Vagina (tissue), 2 donors: ENCODE data around the gene PATJ. TPM values are rescaled to one million over a fixed set of nuclear protein-coding genes. Genes with fewer than 3 reads are reported as not detected.

ENCODE experiments used
- DNase-seq, 2 donors: peaks; one replicate each; pipeline ENCODE4 v3.0.0-alpha.2; 2017; ENCODE audit errors: extremely low spot score in 2 of 2
- H3K27ac ChIP-seq: fragments of 200-600 bp; sonication (generic); one replicate; pipeline ENCODE4 v1.5.1; 2019
- H3K27me3 ChIP-seq: fragments of 200-600 bp; sonication (generic); one replicate; pipeline ENCODE4 v1.5.1; 2019
- H3K36me3 ChIP-seq, 2 donors: fragments of 200-600 bp; sonication (generic); one replicate each; pipeline ENCODE4 v1.5.1; 2017 to 2019
- H3K4me1 ChIP-seq: fragments of 200-600 bp; sonication (generic); one replicate; pipeline ENCODE4 v1.5.1; 2019
- H3K4me3 ChIP-seq, 2 donors: fragments of 200-600 bp; sonication (generic); 1 replicate in 1 of 2; 2 replicates in 1 of 2; pipeline ENCODE4 v1.5.1; 2016 to 2019
- H3K9me3 ChIP-seq: fragments of 200-600 bp; sonication (generic); one replicate; pipeline ENCODE4 v1.5.1; 2019
- POLR2A ChIP-seq, 2 donors: fragments of 450-650 bp; IDR thresholded peaks; one replicate each; pipeline ENCODE4 v1.6.1; 2017; ENCODE audit warnings: antibody characterized with exemption in 2 of 2, mild to moderate bottlenecking in 2 of 2, moderate library complexity in 2 of 2
- POLR2AphosphoS5 ChIP-seq, 2 donors: sonication (generic); formaldehyde crosslinking; IDR thresholded peaks; one replicate each; pipeline ENCODE4 v1.9.0; 2017; ENCODE audit warnings: antibody characterized with exemption in 2 of 2, mild to moderate bottlenecking in 2 of 2, low read depth in 1 of 2; ENCODE audit not compliant: insufficient read depth in 1 of 2
- intact Hi-C: fragments of 100-400 bp; cut with DNase I; formaldehyde crosslinking; loops from one replicate; pipeline ENCODE4 v1.15.1; 2023
- total RNA-seq: library from RNA; depleted of rRNA; stranded (reverse); fragments of >200 nt; gene quantifications from one replicate; pipeline ENCODE4 v1.2.3, GENCODE V29; 2016
- TF ChIP-seq, protein P1 (sequence below), 3 experiments: fragments of 450-650 bp in 2 of 3; fragments of 200-600 bp in 1 of 3; sonication (generic) in 1 of 3; IDR thresholded peaks; one replicate each; pipeline ENCODE4 v1.5.1; 2017 to 2019; ENCODE audit warnings: antibody characterized with exemption in 3 of 3, mild to moderate bottlenecking in 2 of 3, moderate library complexity in 2 of 3

The PATJ gene
- total RNA-seq, 1 donor from 2014 or later = 83.2 TPM

DNA sequence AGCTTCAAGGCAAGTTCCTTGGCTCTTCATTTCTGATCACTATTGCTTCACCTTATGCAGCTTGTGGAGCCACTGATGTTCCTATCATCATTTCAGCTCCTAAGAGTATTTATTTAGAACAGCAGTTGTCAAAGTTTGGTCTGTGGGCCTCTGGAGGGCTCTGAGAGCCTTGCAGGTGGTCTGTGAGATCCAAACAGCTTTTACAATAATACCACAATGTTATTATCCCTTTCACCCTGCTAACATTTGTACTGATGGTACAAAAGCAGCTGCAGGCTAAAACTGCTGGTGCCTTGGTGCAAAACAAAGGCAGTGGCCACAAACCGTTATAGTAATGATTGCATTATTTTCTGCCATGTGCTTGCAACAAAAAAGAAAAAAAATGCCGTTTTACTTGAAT is 33.8 kb downstream of the PATJ start:
- Histone ChIP-seq H3K4me3 (no peak overlapping the region), H3K27me3 (no peaks in the 10 kb centered on the region), H3K36me3 (no peaks in the 10 kb centered on the region), H3K9me3 (no peaks in the 10 kb centered on the region), H3K27ac (no peak overlapping the region), H3K4me1 (no peaks in the 10 kb centered on the region)
- intact Hi-C loops = no loop called here
- TF ChIP-seq POLR2AphosphoS5 (IDR thresholded peaks at IDR 0.05; ENCODE audit: insufficient read depth in 1 of 2, low read depth in 1 of 2) (no peak), POLR2A (IDR thresholded peaks at IDR 0.05) (no peak)
- TF ChIP-seq, protein P1, sequence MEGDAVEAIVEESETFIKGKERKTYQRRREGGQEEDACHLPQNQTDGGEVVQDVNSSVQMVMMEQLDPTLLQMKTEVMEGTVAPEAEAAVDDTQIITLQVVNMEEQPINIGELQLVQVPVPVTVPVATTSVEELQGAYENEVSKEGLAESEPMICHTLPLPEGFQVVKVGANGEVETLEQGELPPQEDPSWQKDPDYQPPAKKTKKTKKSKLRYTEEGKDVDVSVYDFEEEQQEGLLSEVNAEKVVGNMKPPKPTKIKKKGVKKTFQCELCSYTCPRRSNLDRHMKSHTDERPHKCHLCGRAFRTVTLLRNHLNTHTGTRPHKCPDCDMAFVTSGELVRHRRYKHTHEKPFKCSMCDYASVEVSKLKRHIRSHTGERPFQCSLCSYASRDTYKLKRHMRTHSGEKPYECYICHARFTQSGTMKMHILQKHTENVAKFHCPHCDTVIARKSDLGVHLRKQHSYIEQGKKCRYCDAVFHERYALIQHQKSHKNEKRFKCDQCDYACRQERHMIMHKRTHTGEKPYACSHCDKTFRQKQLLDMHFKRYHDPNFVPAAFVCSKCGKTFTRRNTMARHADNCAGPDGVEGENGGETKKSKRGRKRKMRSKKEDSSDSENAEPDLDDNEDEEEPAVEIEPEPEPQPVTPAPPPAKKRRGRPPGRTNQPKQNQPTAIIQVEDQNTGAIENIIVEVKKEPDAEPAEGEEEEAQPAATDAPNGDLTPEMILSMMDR (IDR thresholded peaks at IDR 0.05) = no peak
- DNase-seq = no peak

DNA sequence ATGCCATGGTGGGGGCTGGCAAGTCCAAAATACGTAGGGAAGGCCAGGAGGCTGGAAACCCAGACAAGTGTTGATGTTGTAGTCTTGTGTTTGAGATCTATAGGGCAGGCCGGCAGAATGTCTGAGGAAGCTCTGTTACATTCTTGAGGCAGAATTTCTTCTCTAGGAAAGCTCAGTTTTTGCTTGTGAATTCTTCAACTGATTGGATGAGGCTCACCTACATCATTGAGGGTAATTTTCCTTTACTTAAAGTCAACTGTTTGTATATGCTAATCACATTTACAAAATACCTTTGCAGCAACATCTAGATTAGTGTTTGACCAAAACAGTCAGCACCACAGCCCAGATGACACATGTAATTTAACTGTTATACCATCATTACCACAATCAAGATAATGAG is 37.0 kb downstream of the PATJ start:
- Histone ChIP-seq H3K4me3 (no peak overlapping the region), H3K27me3 (no peaks in the 10 kb centered on the region), H3K36me3 (no peaks in the 10 kb centered on the region), H3K27ac (no peak overlapping the region), H3K9me3 (no peaks in the 10 kb centered on the region), H3K4me1 (no peaks in the 10 kb centered on the region)
- DNase-seq = no peak
- TF ChIP-seq, protein P1 (IDR thresholded peaks at IDR 0.05) = no peak
- TF ChIP-seq POLR2A (IDR thresholded peaks at IDR 0.05) (no peak), POLR2AphosphoS5 (IDR thresholded peaks at IDR 0.05; ENCODE audit: insufficient read depth in 1 of 2, low read depth in 1 of 2) (no peak)
- intact Hi-C loops = no loop called here

DNA sequence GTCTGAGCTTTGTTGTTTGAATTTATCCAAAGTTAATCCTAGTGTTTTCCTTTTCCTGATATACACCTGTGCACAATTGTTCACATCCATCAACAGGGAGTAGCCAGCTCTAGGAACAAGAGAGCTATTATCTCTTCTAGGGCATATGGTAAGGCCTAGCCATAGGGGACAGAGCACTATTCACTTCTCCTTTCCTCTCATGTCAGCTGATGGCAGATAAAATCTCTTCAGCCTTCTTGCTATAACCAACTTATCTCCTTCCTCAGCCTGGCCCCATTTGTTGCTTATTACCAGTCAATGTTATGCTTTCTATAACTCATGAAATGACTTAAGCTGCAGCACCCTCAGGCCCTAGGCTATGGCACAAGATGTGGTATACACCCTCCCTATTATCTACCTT is 38.9 kb downstream of the PATJ start:
- no peak for DNase-seq
- intact Hi-C loops = no loop called here
- no peak overlapping the region for H3K4me3 ChIP-seq
- TF ChIP-seq POLR2A (IDR thresholded peaks at IDR 0.05) (no peak), POLR2AphosphoS5 (IDR thresholded peaks at IDR 0.05; ENCODE audit: insufficient read depth in 1 of 2, low read depth in 1 of 2) (no peak)
- TF ChIP-seq, protein P1 (IDR thresholded peaks at IDR 0.05) = no peak
- H3K36me3 ChIP-seq = no peaks in the 10 kb centered on the region
- H3K4me1 ChIP-seq = no peaks in the 10 kb centered on the region
- no peak overlapping the region for H3K27ac ChIP-seq
- H3K27me3 ChIP-seq = no peaks in the 10 kb centered on the region
- no peaks in the 10 kb centered on the region for H3K9me3 ChIP-seq

DNA sequence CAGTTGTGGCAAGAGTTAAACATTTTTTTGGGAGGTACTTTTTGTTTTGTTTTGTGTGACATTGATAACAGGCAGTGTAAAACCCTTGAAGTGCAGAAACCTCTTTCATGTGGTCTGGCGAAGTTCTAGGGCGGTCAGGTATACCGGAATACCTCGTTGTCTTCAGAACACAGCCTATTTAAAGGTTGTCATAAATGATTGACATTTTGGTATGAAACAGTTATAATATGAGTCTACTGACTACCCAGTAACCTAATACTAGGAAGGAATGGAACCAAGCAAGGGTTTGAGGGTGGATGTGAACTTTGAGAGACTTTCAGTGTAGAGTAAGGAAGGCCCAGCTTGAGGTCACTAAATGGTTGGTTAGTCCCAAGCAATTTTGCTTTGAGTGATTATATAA is 40.5 kb downstream of the PATJ start:
- intact Hi-C loops = no loop called here
- H3K36me3 ChIP-seq = no peaks in the 10 kb centered on the region

DNA sequence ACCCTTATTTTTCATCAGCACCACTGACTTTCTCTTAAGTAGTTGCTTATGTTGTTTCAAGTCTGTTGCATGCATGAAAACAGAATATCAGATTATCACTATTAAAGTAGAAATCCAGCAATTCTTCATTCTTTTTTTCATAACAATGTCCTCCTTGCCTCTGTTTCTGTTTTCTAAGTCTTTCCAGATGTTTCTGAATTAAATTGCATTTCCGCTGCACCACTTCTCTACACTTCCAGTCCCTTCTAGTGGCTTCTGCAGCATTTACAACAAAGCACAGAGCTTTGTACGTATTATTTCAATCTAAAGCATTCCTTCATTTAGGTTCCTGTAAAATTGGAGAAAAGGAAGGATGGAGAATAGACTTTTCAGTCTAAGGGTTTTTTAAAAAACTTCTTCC is 42.4 kb downstream of the PATJ start:
- H3K36me3 ChIP-seq = peaks cover 0 to 10% of the 10 kb centered on the region in 2 donors
- no peaks in the 10 kb centered on the region for H3K27me3 ChIP-seq
- H3K4me3 ChIP-seq = no peak overlapping the region
- intact Hi-C loops = no loop called here
- H3K4me1 ChIP-seq = no peaks in the 10 kb centered on the region
- no peak for DNase-seq
- H3K27ac ChIP-seq = no peak overlapping the region
- TF ChIP-seq POLR2A (IDR thresholded peaks at IDR 0.05) (no peak), POLR2AphosphoS5 (IDR thresholded peaks at IDR 0.05; ENCODE audit: insufficient read depth in 1 of 2, low read depth in 1 of 2) (no peak)
- TF ChIP-seq, protein P1 (IDR thresholded peaks at IDR 0.05) = no peak
- H3K9me3 ChIP-seq = no peaks in the 10 kb centered on the region

More for the DNA sequence above, 40.5 kb downstream of the PATJ start:
- no peak overlapping the region for H3K27ac ChIP-seq
- DNase-seq = no peak
- TF ChIP-seq POLR2AphosphoS5 (IDR thresholded peaks at IDR 0.05; ENCODE audit: insufficient read depth in 1 of 2, low read depth in 1 of 2) (no peak), POLR2A (IDR thresholded peaks at IDR 0.05) (no peak)
- TF ChIP-seq, protein P1 (IDR thresholded peaks at IDR 0.05) = no peak
- no peak overlapping the region for H3K4me3 ChIP-seq
- H3K9me3 ChIP-seq = no peaks in the 10 kb centered on the region
- no peaks in the 10 kb centered on the region for H3K4me1 ChIP-seq
- H3K27me3 ChIP-seq = no peaks in the 10 kb centered on the region
